ENCODE measurements around the gene GRIN1.

The GRIN1 gene

GRCh38 chr9:137201205-137201868 lies 62.4 kb downstream of the GRIN1 start:
- H3K4me1 ChIP-seq (ENCODE audit: control extremely low read depth in 1 of 4, control insufficient read depth in 4 of 4, insufficient read depth in 4 of 4, low read length in 3 of 4), result peaks cover 7 to 61% (median 40%) of the 10 kb centered on the region in 4 experiments

GRCh38 chr9:137202966-137203365 lies 64.0 kb downstream of the GRIN1 start:
- peaks cover 0 to 9% (median 0%) of the 10 kb centered on the region in 5 experiments for H3K27me3 ChIP-seq (replicated peaks in 2 of 5; ENCODE audit: control insufficient read depth in 4 of 5, insufficient read depth in 5 of 5, low read length in 4 of 5)
- H3K27ac ChIP-seq (ENCODE audit: insufficient read depth in 1 of 2, low read depth in 1 of 2, low read length in 2 of 2, poor library complexity in 1 of 2, severe bottlenecking in 2 of 2), result no peak overlapping the region
- H3K4me1 ChIP-seq (ENCODE audit: control extremely low read depth in 1 of 4, control insufficient read depth in 4 of 4, insufficient read depth in 4 of 4, low read length in 3 of 4), result peaks cover 10 to 67% (median 45%) of the 10 kb centered on the region in 4 experiments
- CTCF ChIA-PET, result interaction anchor here (0.7 to 2.6 kb wide), 4 partner anchors 13 to 172 kb away, joined by 3 to 5 read pairs (median 4); no protein-coding TSS in a partner anchor
- POLR2A ChIA-PET, result no interaction called here
- H3K4me3 ChIP-seq (ENCODE audit: control insufficient read depth in 1 of 7, extremely low read depth in 1 of 7, insufficient read depth in 4 of 7, low read depth in 2 of 7, low read length in 6 of 7), result no peak overlapping the region
- no peak for DNase-seq
- no peaks in the 10 kb centered on the region for H3K9me3 ChIP-seq (ENCODE audit: control extremely low read depth in 1 of 5, control insufficient read depth in 4 of 5, insufficient read depth in 2 of 5, low read depth in 1 of 5, low read length in 4 of 5)
- WGBS (ENCODE audit: insufficient coverage), result over 99% methylated on average over 7 of the region's 8 CpGs
- H3K36me3 ChIP-seq (ENCODE audit: control insufficient read depth in 4 of 4, insufficient read depth in 4 of 4, low read length in 3 of 4), result peaks cover 0 to 12% (median 2%) of the 10 kb centered on the region in 4 experiments

More at GRCh38 chr9:137201205-137201868, 62.4 kb downstream of the GRIN1 start:
- Histone ChIP-seq H3K27ac (ENCODE audit: insufficient read depth in 1 of 2, low read depth in 1 of 2, low read length in 2 of 2, poor library complexity in 1 of 2, severe bottlenecking in 2 of 2) (peak overlapping the region in 1 of 2 experiments; percentile 71), H3K36me3 (ENCODE audit: control insufficient read depth in 4 of 4, insufficient read depth in 4 of 4, low read length in 3 of 4) (no peaks in the 10 kb centered on the region), H3K9me3 (ENCODE audit: control extremely low read depth in 1 of 5, control insufficient read depth in 4 of 5, insufficient read depth in 2 of 5, low read depth in 1 of 5, low read length in 4 of 5) (no peaks in the 10 kb centered on the region), H3K27me3 (replicated peaks in 2 of 5; ENCODE audit: control insufficient read depth in 4 of 5, insufficient read depth in 5 of 5, low read length in 4 of 5) (peaks cover 0 to 9% (median 0%) of the 10 kb centered on the region in 5 experiments), H3K4me3 (ENCODE audit: control insufficient read depth in 1 of 7, extremely low read depth in 1 of 7, insufficient read depth in 4 of 7, low read depth in 2 of 7, low read length in 6 of 7) (peak overlapping the region; percentile 69 to 92 (median 89))
- WGBS (ENCODE audit: insufficient coverage), result 32% methylated on average over 21 of the region's 23 CpGs
- ChIA-PET CTCF (interaction anchor here (2.5 to 2.6 kb wide), 2 partner anchors 12 to 14 kb away, joined by 5 to 14 read pairs; no protein-coding TSS in a partner anchor), POLR2A (interaction anchor here (0.6 to 1.1 kb wide), 5 partner anchors 12 to 496 kb away, joined by 3 to 6 read pairs (median 4); partner anchors contain the start of gene ARRDC1)
- no peak for DNase-seq

GRCh38 chr9:137204731-137205125 lies 65.8 kb downstream of the GRIN1 start:
- Histone ChIP-seq H3K4me1 (ENCODE audit: control extremely low read depth in 1 of 4, control insufficient read depth in 4 of 4, insufficient read depth in 4 of 4, low read length in 3 of 4) (peaks cover 10 to 49% (median 37%) of the 10 kb centered on the region in 4 experiments), H3K9me3 (ENCODE audit: control extremely low read depth in 1 of 5, control insufficient read depth in 4 of 5, insufficient read depth in 2 of 5, low read depth in 1 of 5, low read length in 4 of 5) (no peaks in the 10 kb centered on the region), H3K27me3 (replicated peaks in 2 of 5; ENCODE audit: control insufficient read depth in 4 of 5, insufficient read depth in 5 of 5, low read length in 4 of 5) (peaks cover 0 to under 1% (median 0%) of the 10 kb centered on the region in 5 experiments), H3K4me3 (ENCODE audit: control insufficient read depth in 1 of 7, extremely low read depth in 1 of 7, insufficient read depth in 4 of 7, low read depth in 2 of 7, low read length in 6 of 7) (peak overlapping the region; percentile 74 to 94 (median 90)), H3K27ac (ENCODE audit: insufficient read depth in 1 of 2, low read depth in 1 of 2, low read length in 2 of 2, poor library complexity in 1 of 2, severe bottlenecking in 2 of 2) (peak overlapping the region; percentile 85 to 93), H3K36me3 (ENCODE audit: control insufficient read depth in 4 of 4, insufficient read depth in 4 of 4, low read length in 3 of 4) (peaks cover 0 to 15% (median 7%) of the 10 kb centered on the region in 4 experiments)
- POLR2A ChIA-PET, result no interaction called here
- WGBS (ENCODE audit: insufficient coverage), result 23% methylated on average over 21 of the region's 21 CpGs
- no peak for DNase-seq
- CTCF ChIA-PET, result interaction anchor here (0.7 to 2.5 kb wide), 6 partner anchors 11 to 94 kb away, joined by 3 to 11 read pairs (median 4); partner anchors contain the start of gene RNF224

- H3K27ac ChIP-seq (ENCODE audit: insufficient read depth in 1 of 2, low read depth in 1 of 2, low read length in 2 of 2, poor library complexity in 1 of 2, severe bottlenecking in 2 of 2), result peak within 1 kb of the TSS; percentile 85 to 93
- H3K9me3 ChIP-seq (ENCODE audit: control extremely low read depth in 1 of 5, control insufficient read depth in 4 of 5, insufficient read depth in 2 of 5, low read depth in 1 of 5, low read length in 4 of 5), result no peaks in the 10 kb centered on the region
- WGBS (ENCODE audit: insufficient coverage), result under 1% methylated on average over 96 of the region's 98 CpGs
- H3K4me1 ChIP-seq (ENCODE audit: control extremely low read depth in 1 of 4, control insufficient read depth in 4 of 4, insufficient read depth in 4 of 4, low read length in 3 of 4), result peaks cover 10 to 47% (median 35%) of the 10 kb centered on the region in 4 experiments
- ChIA-PET CTCF (interaction anchor here (0.7 to 2.5 kb wide), 5 partner anchors 11 to 94 kb away, joined by 3 to 11 read pairs (median 5); partner anchors contain the start of gene RNF224), POLR2A (interaction anchor here (0.5 to 1.2 kb wide), 4 partner anchors 9 to 454 kb away, joined by 3 to 4 read pairs (median 4); partner anchors contain the start of genes ANAPC2 and SSNA1)
- peak; percentile 87 to 92 (median 92) for DNase-seq
- H3K27me3 ChIP-seq (replicated peaks in 2 of 5; ENCODE audit: control insufficient read depth in 4 of 5, insufficient read depth in 5 of 5, low read length in 4 of 5), result no peaks in the 10 kb centered on the region
- H3K36me3 ChIP-seq (ENCODE audit: control insufficient read depth in 4 of 4, insufficient read depth in 4 of 4, low read length in 3 of 4), result peaks cover 0 to 21% (median 7%) of the 10 kb centered on the region in 4 experiments
- H3K4me3 ChIP-seq (ENCODE audit: control insufficient read depth in 1 of 7, extremely low read depth in 1 of 7, insufficient read depth in 4 of 7, low read depth in 2 of 7, low read length in 6 of 7), result peak within 1 kb of the TSS; percentile 74 to 94 (median 90)
Observed at GRCh38 chr9:137205126-137206069, 66.4 kb downstream of the GRIN1 start, which contains the start of the genes NDOR1 and TMEM203. Gene NDOR1, plus strand, starts transcription at chr9:137205700. Its CDS starts 78 bp downstream, at chr9:137205778. Gene TMEM203, minus strand, starts transcription at chr9:137205648. Its CDS starts 234 bp downstream, at chr9:137205414.

- H3K9me3 ChIP-seq (ENCODE audit: control extremely low read depth in 1 of 5, control insufficient read depth in 4 of 5, insufficient read depth in 2 of 5, low read depth in 1 of 5, low read length in 4 of 5), result no peaks in the 10 kb centered on the region
- ChIA-PET POLR2A (interaction anchor here (0.6 to 1.2 kb wide), 2 partner anchors 18 to 19 kb away, joined by 3 to 4 read pairs; partner anchors contain the start of genes ANAPC2 and SSNA1), CTCF (interaction anchor here (0.9 to 1.5 kb wide), 3 partner anchors 10 to 91 kb away, joined by 4 to 5 read pairs (median 5); partner anchors contain the start of gene DPP7)
- peaks cover 0 to 26% (median 7%) of the 10 kb centered on the region in 4 experiments for H3K36me3 ChIP-seq (ENCODE audit: control insufficient read depth in 4 of 4, insufficient read depth in 4 of 4, low read length in 3 of 4)
- peak overlapping the region; percentile 85 to 93 for H3K27ac ChIP-seq (ENCODE audit: insufficient read depth in 1 of 2, low read depth in 1 of 2, low read length in 2 of 2, poor library complexity in 1 of 2, severe bottlenecking in 2 of 2)
- 86% methylated on average over 5 of the region's 7 CpGs for WGBS (ENCODE audit: insufficient coverage)
- peak overlapping the region in 5 of 7 experiments; percentile 84 to 94 (median 92) for H3K4me3 ChIP-seq (ENCODE audit: control insufficient read depth in 1 of 7, extremely low read depth in 1 of 7, insufficient read depth in 4 of 7, low read depth in 2 of 7, low read length in 6 of 7)
- peaks cover 10 to 40% (median 28%) of the 10 kb centered on the region in 4 experiments for H3K4me1 ChIP-seq (ENCODE audit: control extremely low read depth in 1 of 4, control insufficient read depth in 4 of 4, insufficient read depth in 4 of 4, low read length in 3 of 4)
- H3K27me3 ChIP-seq (replicated peaks in 2 of 5; ENCODE audit: control insufficient read depth in 4 of 5, insufficient read depth in 5 of 5, low read length in 4 of 5), result no peaks in the 10 kb centered on the region
- DNase-seq, result no peak
Observed at GRCh38 chr9:137206602-137207001, 67.6 kb downstream of the GRIN1 start.

- DNase-seq, result no peak
- POLR2A ChIA-PET, result no interaction called here
- 84% methylated on average over 11 of the region's 13 CpGs for WGBS (ENCODE audit: insufficient coverage)
- H3K9me3 ChIP-seq (ENCODE audit: control extremely low read depth in 1 of 5, control insufficient read depth in 4 of 5, insufficient read depth in 2 of 5, low read depth in 1 of 5, low read length in 4 of 5), result no peaks in the 10 kb centered on the region
- no peaks in the 10 kb centered on the region for H3K27me3 ChIP-seq (replicated peaks in 2 of 5; ENCODE audit: control insufficient read depth in 4 of 5, insufficient read depth in 5 of 5, low read length in 4 of 5)
- no peak overlapping the region for H3K4me3 ChIP-seq (ENCODE audit: control insufficient read depth in 1 of 7, extremely low read depth in 1 of 7, insufficient read depth in 4 of 7, low read depth in 2 of 7, low read length in 6 of 7)
- no peak overlapping the region for H3K27ac ChIP-seq (ENCODE audit: insufficient read depth in 1 of 2, low read depth in 1 of 2, low read length in 2 of 2, poor library complexity in 1 of 2, severe bottlenecking in 2 of 2)
- H3K4me1 ChIP-seq (ENCODE audit: control extremely low read depth in 1 of 4, control insufficient read depth in 4 of 4, insufficient read depth in 4 of 4, low read length in 3 of 4), result peaks cover under 1 to 9% (median 3%) of the 10 kb centered on the region in 4 experiments
- CTCF ChIA-PET, result interaction anchor here (0.5 kb wide), 1 partner anchor 424 kb away, joined by 3 read pairs; no protein-coding TSS in a partner anchor
- peaks cover 0 to 64% (median 22%) of the 10 kb centered on the region in 4 experiments for H3K36me3 ChIP-seq (ENCODE audit: control insufficient read depth in 4 of 4, insufficient read depth in 4 of 4, low read length in 3 of 4)
Observed at GRCh38 chr9:137211532-137211931, 72.6 kb downstream of the GRIN1 start.

Data from common myeloid progenitor, CD34-positive (primary cell).